PC-3 (cell line): ENCODE measurements around the gene MAP1B. TPM values are rescaled to one million over a fixed set of nuclear protein-coding genes. Genes with fewer than 3 reads are reported as not detected.

Source experiments
- ATAC-seq: fragments of 200-7000 bp; cut with Tn5 transposase; 2 replicates; pipeline ENCODE4 v1.9.1; 2020; ENCODE audit warnings: mild to moderate bottlenecking, moderate library complexity
- BruUV-seq: library from RNA; stranded (reverse); fragments of 400-500 nt; replicated peaks from 2 replicates; lab custom pipeline; 2021; lab: Mats Ljungman, UMichigan
- CTCF ChIA-PET: fragments of 300-600 bp; sonication (Branson Sonifier 250); formaldehyde crosslinking; loops from one replicate; lab custom pipeline; 2022; ENCODE audit warnings: antibody characterized with exemption; lab: Charles Lee
- POLR2A ChIA-PET: fragments of 300-600 bp; sonication (Branson Sonifier 250); formaldehyde crosslinking; loops from one replicate; lab custom pipeline; 2022; ENCODE audit warnings: antibody characterized with exemption; ENCODE audit not compliant: unreplicated experiment; lab: Charles Lee
- DNase-seq: peaks from one replicate; pipeline ENCODE4 v3.0.0-alpha.2; 2015
- H2AFZ ChIP-seq: fragments of 300-600 bp; sonication (generic); 2 replicates; pipeline ENCODE4 v1.6.0; 2016; ENCODE audit warnings: antibody characterized with exemption, low read length
- H3F3A ChIP-seq: fragments of 300-600 bp; sonication (generic); one replicate; pipeline ENCODE4 v1.6.0; 2017; ENCODE audit warnings: antibody characterized with exemption, low read length, control low read depth, mild to moderate bottlenecking; ENCODE audit not compliant: unreplicated experiment
- H3K27ac ChIP-seq: fragments of 300-600 bp; sonication (generic); 2 replicates; pipeline ENCODE4 v1.5.1; 2016; ENCODE audit warnings: mild to moderate bottlenecking, low read length
- H3K27me3 ChIP-seq: fragments of 300-600 bp; sonication (generic); 2 replicates; pipeline ENCODE4 v1.6.1; 2016; ENCODE audit warnings: low read length, mixed read lengths
- H3K36me3 ChIP-seq: fragments of 300-600 bp; sonication (generic); 2 replicates; pipeline ENCODE4 v1.6.1; 2016; ENCODE audit warnings: low read depth, mixed run types, low read length, mixed read lengths
- H3K4me1 ChIP-seq: fragments of 300-600 bp; sonication (generic); 2 replicates; pipeline ENCODE4 v1.5.1; 2016; ENCODE audit warnings: low read length; ENCODE audit not compliant: insufficient read depth
- H3K4me2 ChIP-seq: fragments of 300-600 bp; sonication (generic); 2 replicates; pipeline ENCODE4 v1.6.0; 2016; ENCODE audit warnings: low read length
- H3K4me3 ChIP-seq: fragments of 300-600 bp; sonication (generic); 2 replicates; pipeline ENCODE4 v1.5.1; 2016; ENCODE audit warnings: mild to moderate bottlenecking, low read length, mixed read lengths
- H3K79me2 ChIP-seq: fragments of 300-600 bp; sonication (generic); 2 replicates; pipeline ENCODE4 v1.6.1; 2017; ENCODE audit warnings: low read length, mixed read lengths
- H3K9ac ChIP-seq: fragments of 300-600 bp; sonication (generic); 2 replicates; pipeline ENCODE4 v1.6.0; 2016; ENCODE audit warnings: mild to moderate bottlenecking, low read length
- H3K9me2 ChIP-seq: fragments of 300-600 bp; sonication (generic); replicated peaks from 2 replicates; pipeline ENCODE4 v1.6.1; 2016; ENCODE audit warnings: mixed run types, low read length, mixed read lengths
- H3K9me3 ChIP-seq: fragments of 300-600 bp; sonication (generic); 2 replicates; pipeline ENCODE4 v1.6.1; 2016; ENCODE audit warnings: low read length, mixed read lengths
- H4K20me1 ChIP-seq: fragments of 300-600 bp; sonication (generic); 2 replicates; pipeline ENCODE4 v1.6.1; 2016; ENCODE audit warnings: low read length, mixed read lengths
- EZH2 ChIP-seq: fragments of 300-600 bp; sonication (generic); IDR thresholded peaks from one replicate; pipeline ENCODE4 v1.6.1; 2017; ENCODE audit warnings: antibody characterized with exemption, mild to moderate bottlenecking, low read length; ENCODE audit not compliant: unreplicated experiment
- EZH2phosphoT487 ChIP-seq: fragments of 300-600 bp; sonication (generic); IDR thresholded peaks from 2 replicates; pipeline ENCODE4 v1.6.1; 2018; ENCODE audit warnings: mild to moderate bottlenecking, antibody characterized with exemption, low read length, borderline replicate concordance
- intact Hi-C: fragments of 100-400 bp; cut with micrococcal nuclease; formaldehyde crosslinking; loops from 2 replicates; pipeline ENCODE4 v1.9.0; 2023
- total RNA-seq: library from RNA; depleted of rRNA; stranded (reverse); fragments of >200 nt; gene quantifications from 2 replicates; pipeline ENCODE4 v1.2.3, GENCODE V29; 2014
- TF ChIP-seq, protein P1 (sequence below): fragments of 300-600 bp; sonication (generic); conservative IDR thresholded peaks from 2 replicates; pipeline ENCODE4 v1.5.1; 2017; ENCODE audit warnings: antibody characterized with exemption, low read depth, mild to moderate bottlenecking, low read length

Gene MAP1B
- total RNA-seq, 1 experiment from 2014 or later = 12.8 TPM

DNA sequence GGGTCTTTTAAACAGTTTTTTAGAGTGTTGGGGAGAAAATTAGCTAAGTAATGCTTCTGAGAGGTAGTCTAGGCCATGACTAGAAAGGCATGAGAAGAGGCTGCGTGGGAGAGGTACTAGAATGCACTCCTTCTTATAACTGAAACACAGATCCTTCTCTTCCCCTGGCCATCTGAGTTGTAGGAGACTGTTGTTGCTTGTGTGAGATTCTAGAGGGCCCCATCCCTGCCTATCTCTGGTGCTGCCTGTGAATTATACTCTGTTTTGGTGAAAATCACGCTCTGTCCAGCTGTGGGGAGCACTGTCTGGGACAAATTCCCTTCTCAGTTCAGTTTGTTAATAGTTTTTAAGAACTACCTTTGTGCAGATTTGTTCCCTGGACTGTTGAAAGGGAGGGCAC, 37.5 kb downstream of the MAP1B start:
- H3K9me2 ChIP-seq = no peaks in the 10 kb centered on the region
- no peaks in the 10 kb centered on the region for H3K79me2 ChIP-seq
- no peak for TF ChIP-seq EZH2
- TF ChIP-seq EZH2phosphoT487 = no peak
- TF ChIP-seq, protein P1, sequence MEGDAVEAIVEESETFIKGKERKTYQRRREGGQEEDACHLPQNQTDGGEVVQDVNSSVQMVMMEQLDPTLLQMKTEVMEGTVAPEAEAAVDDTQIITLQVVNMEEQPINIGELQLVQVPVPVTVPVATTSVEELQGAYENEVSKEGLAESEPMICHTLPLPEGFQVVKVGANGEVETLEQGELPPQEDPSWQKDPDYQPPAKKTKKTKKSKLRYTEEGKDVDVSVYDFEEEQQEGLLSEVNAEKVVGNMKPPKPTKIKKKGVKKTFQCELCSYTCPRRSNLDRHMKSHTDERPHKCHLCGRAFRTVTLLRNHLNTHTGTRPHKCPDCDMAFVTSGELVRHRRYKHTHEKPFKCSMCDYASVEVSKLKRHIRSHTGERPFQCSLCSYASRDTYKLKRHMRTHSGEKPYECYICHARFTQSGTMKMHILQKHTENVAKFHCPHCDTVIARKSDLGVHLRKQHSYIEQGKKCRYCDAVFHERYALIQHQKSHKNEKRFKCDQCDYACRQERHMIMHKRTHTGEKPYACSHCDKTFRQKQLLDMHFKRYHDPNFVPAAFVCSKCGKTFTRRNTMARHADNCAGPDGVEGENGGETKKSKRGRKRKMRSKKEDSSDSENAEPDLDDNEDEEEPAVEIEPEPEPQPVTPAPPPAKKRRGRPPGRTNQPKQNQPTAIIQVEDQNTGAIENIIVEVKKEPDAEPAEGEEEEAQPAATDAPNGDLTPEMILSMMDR = no peak
- POLR2A ChIA-PET = interaction anchor here (0.6 kb wide), 1 partner anchor 337 kb away, joined by 3 read pairs; no protein-coding TSS in a partner anchor
- H3K9me3 ChIP-seq = no peaks in the 10 kb centered on the region
- H3K36me3 ChIP-seq = 0 out of 2 replicates have a peak, but pooled peaks cover 3% of the 10 kb centered on the region
- no peak overlapping the region for H3K9ac ChIP-seq
- no peak overlapping the region for H3K27ac ChIP-seq
- no peaks in the 10 kb centered on the region for H3F3A ChIP-seq
- ATAC-seq (no peak), DNase-seq (no peak)
- H2AFZ ChIP-seq = no peak overlapping the region
- H3K4me3 ChIP-seq = no peak overlapping the region
- CTCF ChIA-PET = no interaction called here
- no peak overlapping the region for H3K4me2 ChIP-seq
- no TSS peak for BruUV-seq
- H4K20me1 ChIP-seq = no peaks in the 10 kb centered on the region
- intact Hi-C loops = no loop called here
- H3K4me1 ChIP-seq = peaks cover 25% of the 10 kb centered on the region
- no peaks in the 10 kb centered on the region for H3K27me3 ChIP-seq

DNA sequence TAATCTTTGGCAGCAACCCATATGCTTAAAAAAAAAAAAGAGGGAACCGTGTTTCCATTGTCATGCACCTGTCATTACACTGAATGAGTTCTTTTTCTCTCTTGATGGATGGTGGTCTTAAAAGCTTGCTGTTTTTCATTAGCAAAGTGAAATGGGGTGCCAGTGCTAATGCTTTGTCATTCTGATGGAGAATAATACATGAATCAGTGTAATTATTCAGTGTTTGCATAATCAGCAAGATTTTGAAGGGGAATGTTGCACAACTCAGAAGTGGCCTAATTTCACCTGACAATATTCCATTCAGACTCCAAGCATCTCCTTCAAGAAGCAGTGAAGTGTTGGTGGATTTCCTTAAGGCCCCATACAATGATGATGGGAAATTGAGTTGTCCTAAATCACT, 38.1 kb downstream of the MAP1B start:
- H3K9ac ChIP-seq = no peak overlapping the region
- CTCF ChIA-PET = no interaction called here

DNA sequence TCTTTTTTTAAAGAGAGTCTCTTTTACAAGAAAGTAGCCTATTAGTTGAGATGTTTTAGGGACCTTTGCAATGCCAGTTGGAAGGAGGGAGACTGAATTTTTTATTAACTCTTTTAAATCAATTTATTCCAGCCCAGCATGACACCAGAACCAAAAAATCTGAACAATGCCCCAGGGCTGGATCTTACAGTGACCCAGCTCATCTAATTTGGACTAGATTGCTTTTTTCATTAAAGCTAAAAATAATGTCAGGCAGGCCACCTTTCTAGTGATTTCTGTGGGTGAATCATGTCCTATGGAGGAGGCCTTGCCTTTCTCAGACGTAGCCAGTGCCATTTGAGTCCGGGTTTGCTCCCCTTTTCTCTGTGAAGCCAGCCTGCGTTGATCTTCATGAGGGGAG, 38.8 kb downstream of the MAP1B start:
- Histone ChIP-seq H2AFZ (no peak overlapping the region), H3K4me1 (peaks cover 12% of the 10 kb centered on the region)
- POLR2A ChIA-PET = no interaction called here

More for the DNA sequence above, 38.1 kb downstream of the MAP1B start:
- H3K4me2 ChIP-seq = no peak overlapping the region
- no peaks in the 10 kb centered on the region for H3K9me3 ChIP-seq
- ATAC-seq = no peak
- no peak overlapping the region for H2AFZ ChIP-seq
- H3K36me3 ChIP-seq = 0 out of 2 replicates have a peak, but pooled peaks cover under 1% of the 10 kb centered on the region
- no TSS peak for BruUV-seq
- no peak overlapping the region for H3K4me3 ChIP-seq
- intact Hi-C loops = no loop called here
- no peaks in the 10 kb centered on the region for H3K27me3 ChIP-seq
- no peaks in the 10 kb centered on the region for H3F3A ChIP-seq
- TF ChIP-seq EZH2phosphoT487 = no peak
- H4K20me1 ChIP-seq = no peaks in the 10 kb centered on the region
- no peak for DNase-seq
- no peaks in the 10 kb centered on the region for H3K79me2 ChIP-seq
- H3K27ac ChIP-seq = no peak overlapping the region
- no peaks in the 10 kb centered on the region for H3K9me2 ChIP-seq
- peaks cover 19% of the 10 kb centered on the region for H3K4me1 ChIP-seq
- POLR2A ChIA-PET = no interaction called here

More for the DNA sequence above, 38.8 kb downstream of the MAP1B start:
- Histone ChIP-seq H3K4me3 (no peak overlapping the region), H4K20me1 (no peaks in the 10 kb centered on the region), H3K4me2 (no peak overlapping the region), H3F3A (no peaks in the 10 kb centered on the region), H3K27me3 (no peaks in the 10 kb centered on the region), H3K36me3 (no peaks in the 10 kb centered on the region), H3K27ac (no peak overlapping the region), H3K9ac (no peak overlapping the region), H3K79me2 (no peaks in the 10 kb centered on the region), H3K9me2 (no peaks in the 10 kb centered on the region), H3K9me3 (no peaks in the 10 kb centered on the region)
- intact Hi-C loops = no loop called here
- TF ChIP-seq, protein P1 = no peak
- no peak for TF ChIP-seq EZH2phosphoT487
- TF ChIP-seq EZH2 = no peak
- ATAC-seq = no peak
- CTCF ChIA-PET = no interaction called here
- no TSS peak for BruUV-seq
- no peak for DNase-seq
